GM23338 (cell line): ENCODE measurements around the gene GTF2E1. TPM values are rescaled to one million over a fixed set of nuclear protein-coding genes. Genes with fewer than 3 reads are reported as not detected.

Experiments used
- ATAC-seq: fragments of 200-7000 bp; cut with Tn5 transposase; 3 replicates; pipeline ENCODE4 v1.9.1; 2020
- DNase-seq: peaks from one replicate; pipeline ENCODE4 v3.0.0-alpha.2; 2015; ENCODE audit warnings: low spot score
- H2AFZ ChIP-seq: fragments of 200-600 bp; sonication (generic); 2 replicates; pipeline ENCODE4 v1.8.0; 2016; ENCODE audit warnings: antibody characterized with exemption, mild to moderate bottlenecking, moderate library complexity
- H3F3A ChIP-seq: fragments of 200-600 bp; sonication (generic); replicated peaks from 2 replicates; pipeline ENCODE4 v1.8.0; 2017; ENCODE audit warnings: antibody characterized with exemption, mixed run types, low read depth
- H3K27ac ChIP-seq: fragments of 200-600 bp; sonication (generic); 2 replicates; pipeline ENCODE4 v1.6.1; 2016; ENCODE audit warnings: low read depth
- H3K27me3 ChIP-seq: fragments of 200-600 bp; sonication (generic); 2 replicates; pipeline ENCODE4 v1.8.0; 2016; ENCODE audit warnings: mild to moderate bottlenecking, mixed run types, moderate library complexity; ENCODE audit not compliant: insufficient read depth
- H3K36me3 ChIP-seq: fragments of 200-600 bp; sonication (generic); 2 replicates; pipeline ENCODE4 v1.8.0; 2016; ENCODE audit warnings: mild to moderate bottlenecking; ENCODE audit not compliant: insufficient read depth
- H3K4me1 ChIP-seq: fragments of 200-600 bp; sonication (generic); 2 replicates; pipeline ENCODE4 v1.8.0; 2016; ENCODE audit warnings: mild to moderate bottlenecking, moderate library complexity; ENCODE audit not compliant: insufficient read depth
- H3K4me2 ChIP-seq: fragments of 200-600 bp; sonication (generic); 2 replicates; pipeline ENCODE4 v1.7.1; 2017; ENCODE audit warnings: mixed run types
- H3K4me3 ChIP-seq: fragments of 200-600 bp; sonication (generic); 2 replicates; pipeline ENCODE4 v1.6.1; 2016; ENCODE audit warnings: mixed run types
- H3K79me2 ChIP-seq: fragments of 200-600 bp; sonication (generic); replicated peaks from 2 replicates; pipeline ENCODE4 v1.8.0; 2017; ENCODE audit warnings: mild to moderate bottlenecking; ENCODE audit not compliant: insufficient read depth
- H3K9me2 ChIP-seq: fragments of 200-600 bp; sonication (generic); 2 replicates; pipeline ENCODE4 v1.8.0; 2017; ENCODE audit not compliant: insufficient read depth
- H4K20me1 ChIP-seq: fragments of 200-600 bp; sonication (generic); replicated peaks from 2 replicates; pipeline ENCODE4 v1.8.0; 2017; ENCODE audit warnings: mild to moderate bottlenecking; ENCODE audit not compliant: insufficient read depth
- H3K27ac Mint-ChIP-seq: 2 replicates; pipeline ENCODE4 v1.8.0; 2020; ENCODE audit warnings: inconsistent platforms, mild to moderate bottlenecking, moderate library complexity, mixed read lengths
- H3K27me3 Mint-ChIP-seq: 3 replicates; pipeline ENCODE4 v1.8.0; 2022; ENCODE audit warnings: low read depth, mild to moderate bottlenecking, moderate library complexity, mixed read lengths, inconsistent platforms; ENCODE audit not compliant: insufficient read depth, poor library complexity
- H3K36me3 Mint-ChIP-seq: 3 replicates; pipeline ENCODE4 v1.8.0; 2021; ENCODE audit warnings: low read depth, mild to moderate bottlenecking, inconsistent platforms, moderate library complexity, mixed read lengths
- H3K4me1 Mint-ChIP-seq: 3 replicates; pipeline ENCODE4 v1.8.0; 2020; ENCODE audit warnings: mild to moderate bottlenecking, inconsistent platforms, mixed read lengths
- H3K4me3 Mint-ChIP-seq: 3 replicates; pipeline ENCODE4 v1.8.0; 2021; ENCODE audit warnings: moderate library complexity, mild to moderate bottlenecking, inconsistent platforms, mixed read lengths
- H3K9me3 Mint-ChIP-seq: 3 replicates; pipeline ENCODE4 v1.8.0; 2020; ENCODE audit warnings: moderate library complexity, mild to moderate bottlenecking, inconsistent platforms, mixed read lengths
- CREB1 ChIP-seq: fragments of 250-450 bp; sonication (Bioruptor Pico); IDR thresholded peaks from 2 replicates; pipeline ENCODE4 v1.5.0; 2020; ENCODE audit warnings: low read depth, mild to moderate bottlenecking, moderate library complexity
- CTCF ChIP-seq, 2 experiments: fragments of 200-600 bp in 1 of 2; sonication (generic) in 1 of 2; conservative IDR thresholded peaks; 2 replicates each; pipeline versions ENCODE4 v1.5.1 to v1.6.1; 2016 to 2017; ENCODE audit warnings: antibody characterized with exemption in 2 of 2, low read depth in 2 of 2, mild to moderate bottlenecking in 2 of 2, moderate library complexity in 1 of 2
- EZH2phosphoT487 ChIP-seq: fragments of 200-600 bp; sonication (generic); IDR thresholded peaks from one replicate; pipeline ENCODE4 v1.8.1; 2018; ENCODE audit warnings: antibody characterized with exemption; ENCODE audit not compliant: unreplicated experiment
- JUNB ChIP-seq: IDR thresholded peaks from one replicate; pipeline ENCODE4 v1.6.1; 2016; ENCODE audit warnings: antibody characterized with exemption; ENCODE audit not compliant: unreplicated experiment
- ZNF462 ChIP-seq: fragments of 250-450 bp; sonication (Bioruptor Pico); IDR thresholded peaks from 2 replicates; pipeline ENCODE4 v1.5.0; 2020; ENCODE audit warnings: mild to moderate bottlenecking, moderate library complexity
- polyA plus RNA-seq: library from polyadenylated mRNA; unstranded; fragments of >200 nt; fragmentation: Nextera tagmentation; extraction: Ambion mirVana; gene quantifications from 2 replicates; pipeline ENCODE4 v1.2.1, GENCODE V29; 2016
- total RNA-seq: library from RNA; depleted of rRNA; stranded (reverse); fragments of >200 nt; shearing (Covaris generic); gene quantifications from 2 replicates; pipeline ENCODE4 v1.2.3, GENCODE V29; 2014

GTF2E1 gene
- total and polyA plus RNA-seq, 2 experiments from 2014 or later = 24.3 to 69.0 TPM

GRCh38 chr3:120762615-120763014, 20.1 kb downstream of the GTF2E1 start (continued):
- TF ChIP-seq ZNF462 (CRISPR knock-in tag) = no peak
- TF ChIP-seq CTCF (conservative IDR thresholded peaks at IDR 0.05; ENCODE audit: low read depth in 2 of 2) = no peak

GRCh38 chr3:120763601-120764000, 21.1 kb downstream of the GTF2E1 start:
- H4K20me1 ChIP-seq = peaks cover 14% of the 10 kb centered on the region
- H3K27me3 ChIP-seq = no peaks in the 10 kb centered on the region
- no peaks in the 10 kb centered on the region for H3K9me2 ChIP-seq
- H3K36me3 ChIP-seq = no peaks in the 10 kb centered on the region
- Mint-ChIP-seq H3K9me3 (peaks cover 4% of the 10 kb centered on the region; the same call in 2 of the 3 replicates), H3K27me3 (peaks cover 3% of the 10 kb centered on the region), H3K27ac (peak overlapping the region; percentile 84), H3K4me3 (0 out of 3 replicates have a peak overlapping the region, but pooled peaks have one; percentile 11), H3K36me3 (peaks cover 18% of the 10 kb centered on the region), H3K4me1 (peaks cover 62% of the 10 kb centered on the region)
- H3K4me3 ChIP-seq = no peak overlapping the region
- no peaks in the 10 kb centered on the region for H3F3A ChIP-seq
- DNase-seq (no peak), ATAC-seq (no peak)
- H3K27ac ChIP-seq = no peak overlapping the region; the same call in 1 of the 2 replicates
- peak overlapping the region; percentile 6; the same call in 1 of the 2 replicates for H3K4me2 ChIP-seq
- peaks cover 28% of the 10 kb centered on the region for H3K4me1 ChIP-seq
- H2AFZ ChIP-seq = no peak overlapping the region
- peaks cover 100% of the 10 kb centered on the region for H3K79me2 ChIP-seq
- TF ChIP-seq EZH2phosphoT487 (no peak), JUNB (no peak), CREB1 (CRISPR knock-in tag) (no peak), ZNF462 (CRISPR knock-in tag) (no peak)
